ENCODE measurements around the gene TUBA1C. TPM values are rescaled to one million over a fixed set of nuclear protein-coding genes. Genes with fewer than 3 reads are reported as not detected.
A peak's percentile ranks its signal among the peaks of the same experiment; 100 is the strongest.

TUBA1C gene
- total and polyA plus RNA-seq, 2 of the 4 experiments (the other 2 are of a cell fraction), result 1,420 to 2,555 TPM

- H3K27ac ChIP-seq (ENCODE audit: insufficient read depth, low read length), result no peak overlapping the region
Measured at GRCh38 chr12:49282302-49282701, 17.4 kb downstream of the TUBA1C start.

More at GRCh38 chr12:49282302-49282701, 17.4 kb downstream of the TUBA1C start:
- DNase-seq (no peak), ATAC-seq (ENCODE audit: low read depth) (no peak; the same call in 1 of the 2 replicates)
- Histone ChIP-seq H2AK5ac (ENCODE audit: low read depth, low read length) (no peak overlapping the region), H4K91ac (ENCODE audit: insufficient read depth, low read depth, low read length) (no peak overlapping the region), H2BK20ac (ENCODE audit: low read depth, low read length) (no peak overlapping the region), H3K23ac (ENCODE audit: low read depth, low read length) (no peak overlapping the region), H2AK9ac (replicated peaks; ENCODE audit: low read depth, low read length, poor library complexity) (peak overlapping the region; percentile 76), H4K8ac (ENCODE audit: low read depth in 2 of 2, low read length in 2 of 2) (no peak overlapping the region), H3K79me1 (ENCODE audit: low read depth in 1 of 2, low read length in 2 of 2) (no peaks in the 10 kb centered on the region), H3K9ac (ENCODE audit: low read depth, low read length) (no peak overlapping the region), H2BK120ac (ENCODE audit: low read depth, low read length) (no peak overlapping the region), H3K18ac (ENCODE audit: low read depth, low read length) (no peak overlapping the region), H3K4me2 (ENCODE audit: low read depth, low read length) (no peak overlapping the region), H3K4me1 (ENCODE audit: control insufficient read depth, insufficient read depth, low read length) (no peaks in the 10 kb centered on the region), H2BK15ac (ENCODE audit: low read depth, low read length) (no peak overlapping the region), H3K27me3 (ENCODE audit: control insufficient read depth, insufficient read depth, low read length) (peaks cover 10% of the 10 kb centered on the region), H3K9me3 (ENCODE audit: control insufficient read depth, insufficient read depth, low read length) (peaks cover 3% of the 10 kb centered on the region), H2BK5ac (ENCODE audit: low read depth, low read length, poor library complexity, severe bottlenecking) (no peak overlapping the region), H3K14ac (replicated peaks; ENCODE audit: low read depth, low read length) (no peak overlapping the region), H3K9me1 (ENCODE audit: insufficient read depth, low read length) (peaks cover 2% of the 10 kb centered on the region; the same call in 1 of the 2 replicates), H2AFZ (replicated peaks; ENCODE audit: low read length, poor library complexity) (peak overlapping the region; percentile 14), H3K4me3 (ENCODE audit: insufficient read depth, low read depth, low read length) (no peak overlapping the region), H4K5ac (ENCODE audit: low read depth, low read length) (no peak overlapping the region), H4K20me1 (ENCODE audit: insufficient read depth, low read length) (no peaks in the 10 kb centered on the region), H3K56ac (ENCODE audit: extremely low read depth, insufficient read depth, low read length) (no peak overlapping the region), H3K36me3 (ENCODE audit: control insufficient read depth, insufficient read depth, low read length) (no peaks in the 10 kb centered on the region), H3K4ac (ENCODE audit: low read depth, low read length) (no peak overlapping the region)
- WGBS, 2 experiments (ENCODE audit: extremely low coverage in 2 of 2, insufficient read length in 1 of 2), result no CpG with 5 or more reads among the region's 5 CpGs
- CTCF ChIA-PET, result interaction anchor here (0.9 kb wide), 1 partner anchor 15 kb away, joined by 5 read pairs; no protein-coding TSS in a partner anchor
- POLR2A ChIA-PET (ENCODE audit: unreplicated experiment), result no interaction called here
- no TSS peak for BruUV-seq (replicated peaks)
- in situ Hi-C loops (cut with MboI; ENCODE audit: low sequenced_read_pairs) (no loop called here), dilution Hi-C loops (cut with HindIII; ENCODE audit: low sequenced_read_pairs, unreplicated experiment) (no loop called here), intact Hi-C loops (cut with micrococcal nuclease) (no loop called here)
- no peak for TF ChIP-seq CHD1 (IDR thresholded peaks at IDR 0.05; ENCODE audit: low read depth, low read length)
- TF ChIP-seq MAFK (IDR thresholded peaks at IDR 0.05; ENCODE audit: low read depth, low read length), result no peak
- TF ChIP-seq RFX5 (IDR thresholded peaks at IDR 0.05; ENCODE audit: low read depth, low read length), result no peak
- TF ChIP-seq CEBPB (IDR thresholded peaks at IDR 0.05; ENCODE audit: low read depth, low read length), result no peak
- no peak for TF ChIP-seq NFE2L2 (IDR thresholded peaks at IDR 0.05; ENCODE audit: low read depth, low read length)
- TF ChIP-seq BHLHE40 (IDR thresholded peaks at IDR 0.05; ENCODE audit: low read depth, low read length), result no peak
- no peak for TF ChIP-seq CTCF (conservative IDR thresholded peaks at IDR 0.05; ENCODE audit: low read depth, low read length)
- no peak for TF ChIP-seq USF2 (IDR thresholded peaks at IDR 0.05; ENCODE audit: low read depth, low read length)
- no peak for TF ChIP-seq FOS (IDR thresholded peaks at IDR 0.05; ENCODE audit: low read depth, low read length)
- no peak for TF ChIP-seq RCOR1 (IDR thresholded peaks at IDR 0.05; ENCODE audit: insufficient replicate concordance, low read length)
- TF ChIP-seq RAD21 (IDR thresholded peaks at IDR 0.05; ENCODE audit: low read length), result no peak
- no peak for TF ChIP-seq MXI1 (IDR thresholded peaks at IDR 0.05; ENCODE audit: borderline replicate concordance, low read depth, low read length)
- TF ChIP-seq MAZ (IDR thresholded peaks at IDR 0.05; ENCODE audit: borderline replicate concordance, low read depth, low read length), result no peak
- no peak for TF ChIP-seq ELK1 (IDR thresholded peaks at IDR 0.05; ENCODE audit: borderline replicate concordance, low read depth, low read length)
- no peak for TF ChIP-seq SMC3 (IDR thresholded peaks at IDR 0.05; ENCODE audit: low read depth, low read length)
- no peak for TF ChIP-seq POLR2A (IDR thresholded peaks at IDR 0.05; ENCODE audit: low read depth, low read length)

Measured in IMR-90 (cell line).